ENCODE results near the gene SLC27A1.

DNA sequence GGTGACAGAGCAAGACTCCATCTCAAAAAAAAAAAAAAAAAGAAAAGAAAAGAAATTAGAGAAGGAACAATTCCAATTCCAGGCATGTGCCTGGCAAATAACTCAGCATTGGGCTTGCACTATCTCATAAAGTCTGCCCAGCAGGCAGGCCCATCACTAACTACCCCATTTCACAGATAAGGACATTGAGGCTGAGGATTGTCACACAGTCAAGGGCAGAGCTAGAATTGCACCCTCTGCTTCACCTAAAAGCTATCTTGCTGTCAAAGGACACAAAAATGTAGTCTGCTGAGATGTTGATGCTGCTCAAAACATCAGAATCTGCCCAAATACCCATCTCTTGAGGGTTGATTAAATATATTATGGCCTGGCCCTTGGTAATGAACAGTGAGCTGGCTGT is 64.4 kb downstream of the SLC27A1 start:
- no peak for TF ChIP-seq EZH2 (IDR thresholded peaks at IDR 0.05; ENCODE audit: insufficient read depth, poor library complexity, severe bottlenecking)
- no peak for TF ChIP-seq EZH2phosphoT487 (IDR thresholded peaks at IDR 0.05; ENCODE audit: insufficient read depth, low read depth)

Data from GM23248 (cell line).